ENCODE measurements around the gene SPOCK2. TPM values are rescaled to one million over a fixed set of nuclear protein-coding genes. Genes with fewer than 3 reads are reported as not detected.

The SPOCK2 gene
- total RNA-seq, 1 experiment from 2014 or later, result 4.8 TPM

DNA sequence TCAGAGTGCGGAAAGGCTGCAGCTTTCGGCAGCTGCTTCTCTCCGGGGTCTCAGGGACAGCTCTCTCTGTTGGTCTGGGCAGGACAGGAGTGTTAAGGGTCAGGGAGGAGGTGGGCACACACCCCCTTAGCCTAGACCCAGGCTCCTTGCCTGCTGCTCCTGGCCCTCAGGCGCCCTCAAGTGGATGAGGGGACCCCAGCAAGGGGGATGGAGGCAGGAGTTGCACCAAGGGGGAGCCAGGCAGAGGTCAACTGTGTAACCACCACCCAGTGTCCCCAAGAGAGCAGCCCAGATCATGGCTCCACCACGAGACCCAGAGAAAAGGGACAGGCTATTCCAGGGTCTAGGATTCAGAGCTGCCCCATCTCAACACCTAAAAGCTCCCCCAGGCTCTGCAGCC lies 26.9 kb downstream of the SPOCK2 start:
- Histone ChIP-seq H3K4me1 (ENCODE audit: control insufficient read depth, insufficient read depth, low read length) (peaks cover 43% of the 10 kb centered on the region), H3K36me3 (ENCODE audit: control insufficient read depth, insufficient read depth, low read length) (no peaks in the 10 kb centered on the region), H3K4me3 (ENCODE audit: low read depth in 2 of 2, low read length in 2 of 2) (no peak overlapping the region), H3K27ac (ENCODE audit: low read length) (peak overlapping the region; percentile 67), H3K27me3 (ENCODE audit: control insufficient read depth, insufficient read depth, low read length) (no peaks in the 10 kb centered on the region), H3K9me3 (ENCODE audit: control insufficient read depth, insufficient read depth, low read depth, low read length) (no peaks in the 10 kb centered on the region)
- in situ Hi-C loops (cut with HindIII; ENCODE audit: low pct_unique_long_range_greater_than_20kb, low sequenced_read_pairs) (no loop called here), intact Hi-C loops (cut with micrococcal nuclease; ENCODE audit: unreplicated experiment) (no loop called here)
- ChIA-PET CTCF (interaction anchor here (0.5 to 1.9 kb wide), 4 partner anchors 13 to 288 kb away, joined by 3 to 7 read pairs (median 3); partner anchors contain the start of gene VSIR), POLR2A (no interaction called here)
- DNase-seq (ENCODE audit: low read depth, low spot score) (no peak), ATAC-seq (peak; percentile 29; the same call in 1 of the 2 replicates)
- BruUV-seq (replicated peaks), result no TSS peak
- TF ChIP-seq, protein P1, sequence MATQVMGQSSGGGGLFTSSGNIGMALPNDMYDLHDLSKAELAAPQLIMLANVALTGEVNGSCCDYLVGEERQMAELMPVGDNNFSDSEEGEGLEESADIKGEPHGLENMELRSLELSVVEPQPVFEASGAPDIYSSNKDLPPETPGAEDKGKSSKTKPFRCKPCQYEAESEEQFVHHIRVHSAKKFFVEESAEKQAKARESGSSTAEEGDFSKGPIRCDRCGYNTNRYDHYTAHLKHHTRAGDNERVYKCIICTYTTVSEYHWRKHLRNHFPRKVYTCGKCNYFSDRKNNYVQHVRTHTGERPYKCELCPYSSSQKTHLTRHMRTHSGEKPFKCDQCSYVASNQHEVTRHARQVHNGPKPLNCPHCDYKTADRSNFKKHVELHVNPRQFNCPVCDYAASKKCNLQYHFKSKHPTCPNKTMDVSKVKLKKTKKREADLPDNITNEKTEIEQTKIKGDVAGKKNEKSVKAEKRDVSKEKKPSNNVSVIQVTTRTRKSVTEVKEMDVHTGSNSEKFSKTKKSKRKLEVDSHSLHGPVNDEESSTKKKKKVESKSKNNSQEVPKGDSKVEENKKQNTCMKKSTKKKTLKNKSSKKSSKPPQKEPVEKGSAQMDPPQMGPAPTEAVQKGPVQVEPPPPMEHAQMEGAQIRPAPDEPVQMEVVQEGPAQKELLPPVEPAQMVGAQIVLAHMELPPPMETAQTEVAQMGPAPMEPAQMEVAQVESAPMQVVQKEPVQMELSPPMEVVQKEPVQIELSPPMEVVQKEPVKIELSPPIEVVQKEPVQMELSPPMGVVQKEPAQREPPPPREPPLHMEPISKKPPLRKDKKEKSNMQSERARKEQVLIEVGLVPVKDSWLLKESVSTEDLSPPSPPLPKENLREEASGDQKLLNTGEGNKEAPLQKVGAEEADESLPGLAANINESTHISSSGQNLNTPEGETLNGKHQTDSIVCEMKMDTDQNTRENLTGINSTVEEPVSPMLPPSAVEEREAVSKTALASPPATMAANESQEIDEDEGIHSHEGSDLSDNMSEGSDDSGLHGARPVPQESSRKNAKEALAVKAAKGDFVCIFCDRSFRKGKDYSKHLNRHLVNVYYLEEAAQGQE (IDR thresholded peaks at IDR 0.05; ENCODE audit: insufficient read depth in 1 of 2, low read depth in 2 of 2, low read length in 1 of 2), result no peak
- no peak for TF ChIP-seq SIN3A (IDR thresholded peaks at IDR 0.05; ENCODE audit: borderline replicate concordance, insufficient read depth, low read depth, low read length)
- TF ChIP-seq, protein P2, sequence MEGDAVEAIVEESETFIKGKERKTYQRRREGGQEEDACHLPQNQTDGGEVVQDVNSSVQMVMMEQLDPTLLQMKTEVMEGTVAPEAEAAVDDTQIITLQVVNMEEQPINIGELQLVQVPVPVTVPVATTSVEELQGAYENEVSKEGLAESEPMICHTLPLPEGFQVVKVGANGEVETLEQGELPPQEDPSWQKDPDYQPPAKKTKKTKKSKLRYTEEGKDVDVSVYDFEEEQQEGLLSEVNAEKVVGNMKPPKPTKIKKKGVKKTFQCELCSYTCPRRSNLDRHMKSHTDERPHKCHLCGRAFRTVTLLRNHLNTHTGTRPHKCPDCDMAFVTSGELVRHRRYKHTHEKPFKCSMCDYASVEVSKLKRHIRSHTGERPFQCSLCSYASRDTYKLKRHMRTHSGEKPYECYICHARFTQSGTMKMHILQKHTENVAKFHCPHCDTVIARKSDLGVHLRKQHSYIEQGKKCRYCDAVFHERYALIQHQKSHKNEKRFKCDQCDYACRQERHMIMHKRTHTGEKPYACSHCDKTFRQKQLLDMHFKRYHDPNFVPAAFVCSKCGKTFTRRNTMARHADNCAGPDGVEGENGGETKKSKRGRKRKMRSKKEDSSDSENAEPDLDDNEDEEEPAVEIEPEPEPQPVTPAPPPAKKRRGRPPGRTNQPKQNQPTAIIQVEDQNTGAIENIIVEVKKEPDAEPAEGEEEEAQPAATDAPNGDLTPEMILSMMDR (IDR thresholded peaks at IDR 0.05), result no peak; the same call in 1 of the 2 replicates
- no peak for TF ChIP-seq POLR2AphosphoS5 (IDR thresholded peaks at IDR 0.05; ENCODE audit: low read depth, low read length)
- no peak for TF ChIP-seq TCF7L2 (IDR thresholded peaks at IDR 0.05; ENCODE audit: low read depth, low read length)

DNA sequence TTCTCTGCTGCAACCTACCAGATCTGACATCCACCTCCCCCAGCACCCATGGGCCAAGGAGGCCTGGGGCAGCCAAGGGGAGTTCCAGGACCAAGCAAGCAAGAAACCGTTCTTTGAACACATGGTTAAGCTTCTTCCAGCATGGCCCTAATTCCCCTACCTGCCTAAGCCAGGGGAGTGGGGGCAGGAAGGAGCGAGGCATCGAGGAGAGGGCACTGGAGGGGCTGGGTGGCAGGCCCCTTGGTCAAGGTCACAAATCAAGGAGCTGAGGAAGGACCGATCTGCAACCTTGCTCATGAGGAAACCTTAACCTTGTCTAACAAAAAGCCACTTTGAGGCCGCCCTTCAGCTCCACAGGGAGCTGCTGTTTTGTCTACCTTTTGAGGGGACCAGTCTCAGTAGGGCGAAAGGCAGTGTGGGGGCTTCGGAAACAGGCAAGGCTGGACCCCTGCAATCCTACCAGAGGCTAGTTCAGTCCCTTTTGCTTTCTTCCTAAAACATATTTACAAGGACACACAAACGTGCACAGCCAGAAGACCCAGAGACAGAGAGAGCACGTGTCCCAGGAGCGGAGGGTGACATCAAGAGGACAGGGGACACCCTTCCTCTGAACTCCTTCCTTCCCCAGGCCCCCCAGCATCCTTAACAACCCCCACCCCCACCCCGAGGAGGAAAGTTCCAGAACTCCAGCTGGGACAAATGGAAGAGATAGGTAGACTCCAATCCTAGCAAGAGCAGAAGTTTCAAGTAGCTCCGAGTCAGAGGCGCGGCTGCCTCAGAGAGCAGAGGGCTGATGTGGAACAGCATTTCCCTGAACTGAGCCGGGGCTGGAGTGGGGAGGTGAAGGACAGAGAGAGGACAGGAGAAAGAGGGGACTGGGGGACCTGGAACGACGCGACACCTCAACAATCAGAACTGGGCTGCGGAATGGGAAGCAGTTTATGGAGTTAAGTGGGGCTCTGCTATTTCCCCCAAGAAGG lies 28.2 kb downstream of the SPOCK2 start:
- POLR2A ChIA-PET, result interaction anchor here (0.5 to 0.6 kb wide), 3 partner anchors 155 to 1422 kb away, joined by 3 to 6 read pairs (median 4); no protein-coding TSS in a partner anchor
- in situ Hi-C loops (cut with HindIII; ENCODE audit: low pct_unique_long_range_greater_than_20kb, low sequenced_read_pairs), result no loop called here
- H3K4me3 ChIP-seq (ENCODE audit: low read depth in 2 of 2, low read length in 2 of 2), result no peak overlapping the region
- CTCF ChIA-PET, result interaction anchor here (0.6 to 1.5 kb wide), 3 partner anchors 12 to 363 kb away, joined by 3 to 5 read pairs (median 3); no protein-coding TSS in a partner anchor
- intact Hi-C loops (cut with micrococcal nuclease; ENCODE audit: unreplicated experiment), result no loop called here
- no peaks in the 10 kb centered on the region for H3K9me3 ChIP-seq (ENCODE audit: control insufficient read depth, insufficient read depth, low read depth, low read length)
- DNase-seq (ENCODE audit: low read depth, low spot score) (no peak), ATAC-seq (no peak)
- no peaks in the 10 kb centered on the region for H3K27me3 ChIP-seq (ENCODE audit: control insufficient read depth, insufficient read depth, low read length)
- BruUV-seq (replicated peaks), result no TSS peak
- no peaks in the 10 kb centered on the region for H3K36me3 ChIP-seq (ENCODE audit: control insufficient read depth, insufficient read depth, low read length)
- peaks cover 38% of the 10 kb centered on the region for H3K4me1 ChIP-seq (ENCODE audit: control insufficient read depth, insufficient read depth, low read length)
- peak overlapping the region; percentile 67; the same call in 1 of the 2 replicates for H3K27ac ChIP-seq (ENCODE audit: low read length)
- TF ChIP-seq POLR2AphosphoS5 (IDR thresholded peaks at IDR 0.05; ENCODE audit: low read depth, low read length) (no peak), SIN3A (IDR thresholded peaks at IDR 0.05; ENCODE audit: borderline replicate concordance, insufficient read depth, low read depth, low read length) (no peak), TCF7L2 (IDR thresholded peaks at IDR 0.05; ENCODE audit: low read depth, low read length) (no peak)
- TF ChIP-seq, protein P1 (IDR thresholded peaks at IDR 0.05; ENCODE audit: insufficient read depth in 1 of 2, low read depth in 2 of 2, low read length in 1 of 2), result no peak
- TF ChIP-seq, protein P2 (IDR thresholded peaks at IDR 0.05), result no peak
